ENCODE measurements around the gene ACOT8.
"Not testable (repeated sequence)": the region's sequence is repeated elsewhere in the genome, so short reads cannot be mapped to it uniquely, and the experiment has no call there.

The ACOT8 gene

DNA sequence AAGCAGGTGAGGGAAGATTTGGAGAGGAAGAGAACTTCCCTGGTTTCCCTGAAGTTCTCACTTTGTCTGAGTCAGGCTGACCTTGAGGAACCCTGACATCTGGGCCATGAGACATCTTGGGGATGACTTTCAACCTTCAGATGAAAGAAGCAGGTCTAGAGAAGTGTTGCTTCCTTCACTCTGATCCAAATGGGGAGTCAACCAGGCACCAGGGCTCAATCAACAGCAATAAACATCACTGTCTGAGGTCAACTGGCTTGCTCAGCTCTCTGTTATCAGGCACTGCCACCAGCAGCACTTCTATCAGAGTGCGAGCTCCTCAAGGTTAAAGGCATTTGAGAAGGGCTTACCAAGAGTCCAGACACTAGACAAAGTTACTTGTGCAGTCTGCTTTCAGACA, 6.3 kb downstream of the ACOT8 start:
- DNase-seq = no peak

DNA sequence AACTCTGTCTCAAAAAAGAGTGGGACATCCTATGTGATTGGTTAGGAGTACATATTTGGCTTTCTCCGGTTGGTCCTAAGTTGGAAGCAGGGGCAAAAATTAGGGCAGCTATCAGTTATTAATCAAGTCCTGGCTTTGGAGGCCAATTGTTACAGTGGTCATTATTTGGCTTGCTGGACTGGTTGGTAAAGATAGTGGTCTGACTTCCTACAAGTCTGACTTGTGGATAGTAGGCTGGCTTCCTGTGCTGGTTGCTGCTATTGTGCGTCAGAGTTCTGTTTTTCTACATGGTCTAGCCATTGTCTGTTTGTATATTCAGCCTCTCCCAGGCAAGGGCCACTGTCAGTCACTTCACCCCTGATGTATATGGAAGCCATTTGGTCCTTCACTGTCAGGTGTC, 7.0 kb downstream of the ACOT8 start:
- no peak for DNase-seq

DNA sequence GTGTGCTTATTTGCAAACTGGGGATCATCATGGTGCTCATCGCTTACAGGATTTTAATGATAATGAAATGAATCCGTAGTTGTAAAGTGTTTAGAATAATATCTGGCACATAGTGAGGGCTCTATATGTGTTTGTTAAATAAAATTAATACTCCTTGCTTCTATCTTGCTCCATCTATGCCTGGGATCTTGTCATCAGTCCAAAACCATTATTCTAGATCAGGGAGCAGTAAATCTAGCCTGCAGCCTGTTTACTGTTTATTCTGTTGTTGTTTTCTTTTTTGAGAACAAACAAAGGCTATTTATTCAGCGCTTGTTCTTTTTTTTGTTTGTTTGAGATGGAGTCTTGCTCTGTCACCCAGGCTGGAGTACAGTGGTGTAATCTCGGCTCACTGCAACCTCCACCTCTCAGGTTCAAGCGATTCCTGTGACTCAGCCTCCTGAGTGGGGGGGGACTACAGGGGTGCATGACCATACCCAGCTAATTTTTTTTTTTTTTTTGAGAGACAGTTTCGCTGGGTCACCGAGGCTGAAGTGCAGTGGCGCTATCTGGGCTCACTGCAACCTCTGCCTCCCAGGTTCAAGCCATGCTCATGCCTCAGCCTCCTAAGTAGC, 8.1 kb downstream of the ACOT8 start:
- DNase-seq = no peak

DNA sequence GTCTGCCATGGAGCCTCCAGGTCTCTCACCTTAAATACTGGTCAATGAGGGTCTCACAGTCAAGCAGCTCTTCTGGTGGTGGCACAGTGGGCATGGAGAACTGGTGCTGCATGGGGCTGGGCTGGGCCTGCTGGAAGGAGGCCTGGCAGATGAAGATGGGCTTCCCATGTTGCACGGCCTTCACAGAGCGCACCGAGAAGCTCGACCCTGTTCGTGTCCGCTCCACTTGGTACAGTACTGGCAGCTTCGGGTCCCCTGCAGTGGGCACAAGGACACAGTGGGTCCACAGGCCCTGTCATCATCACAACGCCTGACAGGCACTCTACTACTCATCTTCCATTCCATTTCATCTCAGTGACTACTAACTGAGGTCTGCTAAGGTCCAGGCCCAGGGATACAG, 8.8 kb downstream of the ACOT8 start:
- no peak for DNase-seq

DNA sequence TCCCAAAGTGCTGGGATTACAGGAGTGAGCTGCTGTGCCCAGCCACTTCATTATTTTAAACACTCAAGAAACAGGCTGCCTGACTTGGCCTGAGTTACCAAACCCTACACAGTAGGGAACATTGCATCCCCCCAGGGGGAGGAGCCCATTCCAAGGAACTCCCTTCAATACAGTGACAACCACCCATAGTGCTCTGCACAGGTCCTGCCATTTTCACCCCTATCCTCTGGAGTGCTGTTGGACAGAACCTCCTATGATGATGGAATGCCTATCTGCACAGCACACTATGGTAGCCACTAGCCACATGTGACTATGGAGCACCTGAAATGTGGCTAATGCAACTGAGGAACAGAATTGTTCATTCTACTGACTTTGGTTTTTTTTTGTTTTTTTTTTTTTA, 11.7 kb downstream of the ACOT8 start:
- no peak for DNase-seq

DNA sequence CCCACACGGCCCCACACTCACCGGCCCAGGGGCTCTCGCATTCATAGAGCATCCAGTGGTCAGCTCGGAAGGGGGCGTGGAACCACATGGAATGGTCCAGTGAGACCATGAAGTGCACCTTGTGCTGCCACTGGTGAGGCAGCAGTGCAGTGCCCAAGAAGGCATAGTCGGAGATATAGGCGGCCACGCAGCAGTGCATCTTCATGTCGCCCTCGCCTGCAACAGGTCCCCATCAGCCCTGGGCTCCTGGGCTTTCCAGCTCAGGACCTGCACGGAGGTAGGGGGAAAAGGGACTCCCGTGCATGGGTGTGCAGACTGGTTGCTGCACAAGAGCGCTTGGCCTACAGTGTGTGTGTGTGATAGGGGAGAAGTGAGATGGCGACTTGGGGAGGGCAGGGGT, 13.7 kb downstream of the ACOT8 start:
- no peak for DNase-seq

DNA sequence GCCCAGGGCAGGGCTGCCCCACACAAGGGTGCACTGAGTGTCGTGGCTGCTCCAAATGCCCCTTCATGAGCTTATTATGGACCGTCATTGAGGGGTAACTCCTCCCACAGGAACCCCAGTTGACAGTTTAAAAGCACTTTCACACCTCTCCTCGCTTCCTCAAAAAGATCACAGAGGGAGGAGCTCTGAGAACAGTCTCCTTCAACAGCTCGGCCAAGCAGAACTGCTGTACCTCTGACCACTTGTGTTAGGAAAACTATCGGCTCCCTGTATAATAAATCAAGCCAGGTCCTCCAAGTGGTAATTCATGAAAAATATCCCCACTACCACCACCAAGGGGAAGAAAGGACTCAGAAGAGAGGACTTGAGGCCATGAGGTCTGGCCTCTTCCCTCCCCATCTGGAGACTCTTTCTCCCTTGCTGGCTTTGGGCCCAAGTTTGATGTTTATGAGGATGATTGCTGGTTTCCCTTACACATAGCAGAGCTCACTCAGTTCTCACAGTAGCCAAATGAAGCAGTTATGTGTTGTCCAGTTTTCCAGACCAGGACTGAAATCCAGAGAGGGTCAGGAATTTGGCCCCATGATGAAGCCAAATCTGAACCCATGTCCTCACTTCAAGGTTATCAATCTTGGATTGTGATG, 14.9 kb downstream of the ACOT8 start:
- DNase-seq = no peak

DNA sequence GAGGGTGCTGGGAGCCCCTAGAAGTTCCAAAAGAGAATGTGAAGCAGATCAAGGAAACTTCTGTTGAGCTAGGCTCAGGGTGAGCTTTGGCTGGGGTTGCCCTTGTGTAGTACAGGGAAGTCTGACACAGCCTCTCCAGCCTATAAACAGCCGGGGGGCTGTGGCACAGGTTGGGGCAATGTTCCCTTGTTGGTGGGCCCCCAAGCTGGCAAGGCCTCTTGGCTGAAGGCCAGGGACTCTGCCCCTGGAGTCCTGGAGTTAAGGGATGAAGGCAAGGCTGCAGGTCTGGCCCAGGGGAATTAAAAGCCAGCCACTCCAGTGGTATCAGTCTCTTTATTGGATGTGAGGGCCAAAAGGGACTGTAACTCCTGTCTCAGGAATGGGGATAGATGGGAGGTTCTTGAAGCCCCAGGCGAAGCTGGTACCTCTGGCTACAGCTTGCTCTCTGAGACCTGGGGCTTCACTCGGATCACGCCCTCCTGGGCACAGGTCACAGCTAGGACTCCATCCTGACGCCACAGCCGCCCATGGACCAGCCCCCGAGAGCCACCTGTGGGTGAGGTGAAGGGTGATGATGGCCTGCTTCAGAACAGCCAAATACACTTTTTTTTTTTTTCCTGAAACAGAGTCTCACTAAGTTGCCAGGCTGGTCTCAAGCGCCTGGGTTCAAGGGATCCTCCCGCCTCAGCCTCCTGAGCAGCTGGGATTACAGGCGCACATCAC, 15.6 kb downstream of the ACOT8 start:
- DNase-seq = no peak

DNA sequence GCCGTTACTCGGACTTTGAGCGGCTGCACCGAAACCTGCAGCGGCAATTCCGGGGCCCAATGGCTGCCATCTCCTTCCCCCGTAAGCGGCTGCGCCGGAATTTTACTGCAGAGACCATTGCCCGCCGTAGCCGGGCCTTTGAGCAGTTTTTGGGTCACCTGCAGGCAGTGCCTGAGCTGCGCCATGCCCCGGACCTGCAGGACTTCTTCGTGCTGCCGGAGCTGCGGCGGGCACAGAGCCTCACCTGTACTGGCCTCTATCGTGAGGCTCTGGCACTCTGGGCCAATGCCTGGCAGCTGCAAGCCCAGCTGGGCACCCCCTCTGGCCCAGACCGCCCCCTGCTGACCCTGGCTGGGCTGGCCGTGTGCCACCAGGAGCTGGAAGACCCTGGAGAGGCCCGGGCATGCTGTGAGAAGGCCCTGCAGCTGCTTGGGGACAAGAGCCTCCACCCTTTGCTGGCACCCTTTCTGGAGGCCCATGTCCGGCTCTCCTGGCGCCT, 16.4 kb downstream of the ACOT8 start:
- DNase-seq = no peak

DNA sequence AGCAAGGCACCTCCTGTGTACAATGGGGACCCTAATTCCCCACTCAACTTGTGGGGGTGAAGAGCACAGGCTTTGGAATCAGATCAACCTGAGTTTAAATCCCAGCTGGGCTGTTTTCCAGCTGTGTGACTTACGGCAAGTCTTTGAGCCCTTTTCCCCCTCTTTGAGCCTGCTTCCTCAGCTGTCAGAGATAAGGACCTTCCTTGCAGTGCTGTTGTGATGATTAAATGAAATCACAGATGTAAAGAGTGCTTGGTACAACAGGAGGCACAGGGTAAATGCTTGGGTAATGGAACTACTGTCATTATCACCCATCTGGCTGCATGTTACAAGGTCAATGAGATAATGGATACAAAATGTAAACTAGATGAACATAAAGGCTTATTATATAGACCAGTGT, 20.4 kb downstream of the ACOT8 start:
- no peak for DNase-seq

DNA sequence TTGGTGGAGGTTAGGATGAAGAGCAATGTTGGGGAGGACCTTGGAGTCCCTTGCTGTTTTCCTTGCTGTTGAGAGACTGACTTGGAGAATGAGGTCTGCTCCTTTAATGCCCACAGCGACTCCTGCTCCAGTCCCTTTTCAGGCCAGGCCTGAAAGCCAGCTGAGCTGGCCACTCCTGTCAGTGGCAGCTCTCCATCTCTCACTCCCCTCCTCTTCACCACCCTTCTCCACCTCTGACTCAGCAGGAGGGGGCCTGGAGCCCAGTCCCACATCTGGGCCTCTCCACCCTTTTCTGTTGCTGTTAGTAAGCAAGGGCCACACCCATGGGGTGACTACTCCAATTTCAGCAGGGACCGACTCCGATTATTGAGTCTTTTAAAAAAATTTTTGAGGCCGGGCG, 21.4 kb downstream of the ACOT8 start:
- DNase-seq = no peak

DNA sequence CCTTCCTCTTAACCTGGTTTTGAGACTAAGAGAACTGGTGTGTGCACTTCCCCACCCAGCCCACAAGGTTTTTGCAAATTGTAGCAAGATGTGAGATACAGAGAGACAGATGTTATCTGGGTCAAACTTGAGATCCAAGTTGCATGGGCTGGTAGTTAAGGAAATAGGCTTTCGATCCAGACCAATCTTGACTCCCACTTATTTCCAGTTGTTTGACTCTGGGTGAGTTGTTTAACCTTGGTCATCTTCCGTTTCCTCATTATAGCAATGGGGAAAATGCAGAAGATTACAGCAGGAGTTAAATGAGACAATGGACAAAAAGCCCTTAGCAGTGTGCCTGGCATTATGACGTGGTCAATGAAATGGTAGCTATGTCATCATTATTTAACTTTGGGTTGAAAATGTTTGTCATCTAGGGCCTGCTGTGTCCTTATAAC, 21.8 kb downstream of the ACOT8 start:
- no peak for DNase-seq

DNA sequence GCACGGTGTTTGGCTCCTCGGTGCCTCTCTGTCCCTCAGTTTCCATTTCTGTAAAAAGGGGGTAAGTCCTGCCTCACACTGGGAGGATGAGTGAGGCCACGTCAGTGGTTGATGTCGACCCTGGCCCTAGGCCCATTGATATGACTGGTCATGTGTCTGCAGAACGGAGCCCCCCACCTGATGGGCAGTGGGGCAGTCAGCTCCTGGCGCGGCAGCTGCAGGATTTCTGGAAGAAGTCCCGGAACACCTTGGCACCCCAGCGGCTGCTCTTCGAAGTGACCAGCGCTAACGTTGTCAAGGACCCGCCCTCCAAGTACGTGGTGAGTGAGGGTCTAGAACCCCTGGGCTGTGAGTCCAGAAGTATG, 22.4 kb downstream of the ACOT8 start:
- no peak for DNase-seq

DNA sequence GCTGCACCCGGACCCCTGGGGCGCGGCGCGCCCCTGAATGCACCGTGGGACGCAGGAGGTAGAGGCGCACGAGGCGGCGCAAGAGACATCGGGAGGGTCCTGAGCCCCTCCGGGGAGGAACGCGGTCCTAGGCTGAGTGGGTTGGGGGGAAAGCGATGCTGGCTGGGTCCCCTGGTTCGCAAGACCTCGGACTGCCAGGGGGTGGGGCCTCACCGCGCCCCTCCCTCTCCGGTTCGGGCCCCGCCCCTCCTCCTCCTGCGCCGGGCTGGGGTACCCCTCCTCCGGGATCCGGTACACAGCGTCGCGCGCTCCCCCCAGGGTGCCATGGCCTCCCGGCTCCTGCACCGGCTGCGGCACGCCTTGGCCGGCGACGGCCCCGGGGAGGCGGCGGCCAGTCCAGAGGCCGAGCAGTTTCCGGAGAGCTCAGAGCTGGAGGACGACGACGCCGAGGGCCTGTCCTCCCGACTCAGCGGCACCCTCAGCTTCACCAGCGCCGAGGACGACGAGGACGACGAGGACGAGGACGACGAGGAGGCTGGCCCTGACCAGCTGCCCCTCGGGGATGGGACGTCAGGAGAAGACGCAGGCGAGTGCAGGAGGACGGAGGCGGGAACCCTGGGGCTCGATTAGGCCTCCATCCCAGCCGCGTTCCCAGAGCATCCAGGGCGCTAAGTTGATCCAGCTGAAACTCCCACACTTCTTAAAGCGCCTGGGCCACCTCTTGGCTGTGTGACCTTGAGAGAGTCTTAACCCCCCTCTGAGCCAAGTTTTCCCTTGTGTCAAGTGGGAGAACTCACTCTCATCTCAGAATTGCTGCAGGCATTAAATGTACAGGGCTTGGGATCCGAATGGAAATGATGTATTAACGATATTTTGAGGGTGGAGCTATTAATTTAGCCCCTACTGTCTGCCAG, 23.1 kb downstream of the ACOT8 start:
- peak; percentile 81 for DNase-seq

DNA sequence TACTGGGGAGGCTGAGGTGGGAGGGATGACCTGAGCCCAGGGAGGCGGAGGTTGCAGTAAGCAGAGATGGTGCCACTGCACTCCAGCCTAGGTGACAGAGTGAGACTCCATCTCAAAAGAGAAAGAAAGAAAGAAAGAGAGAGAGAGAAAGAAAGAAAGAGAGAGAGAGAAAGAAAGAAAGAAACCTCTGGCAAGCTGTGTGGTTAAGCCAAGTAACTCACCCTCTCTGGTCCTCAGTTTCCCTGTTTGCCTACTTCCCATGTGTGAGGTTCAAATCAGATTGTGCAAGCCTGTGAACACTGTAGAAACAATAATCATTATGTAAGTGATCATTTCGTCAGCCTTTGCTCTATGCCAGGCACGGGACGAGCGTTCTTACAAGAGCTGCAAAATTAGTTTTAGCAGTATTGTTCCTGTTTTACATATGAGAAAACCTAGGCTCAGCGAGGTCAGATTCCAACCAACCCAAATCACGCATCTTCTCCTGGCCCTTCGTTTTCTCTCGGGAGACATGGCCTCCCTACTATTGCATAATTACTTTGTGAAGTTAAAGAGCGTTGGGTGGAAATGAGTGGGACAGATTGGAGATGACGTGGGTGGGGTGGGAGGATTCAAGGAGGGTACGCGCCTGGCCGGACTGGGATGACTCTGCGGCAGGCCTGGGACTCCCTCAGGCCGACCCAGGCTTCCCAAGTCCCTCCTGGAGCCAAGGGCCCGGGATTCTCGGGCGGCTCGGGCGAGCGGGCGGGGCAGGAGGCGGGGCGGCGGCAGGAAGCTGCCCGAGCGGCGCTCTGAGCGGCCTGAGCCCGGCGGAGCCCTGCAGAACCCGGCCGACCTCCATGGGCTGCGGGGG, 23.9 kb downstream of the ACOT8 start, which contains the start of gene SNX21:
Gene SNX21, plus strand, starts transcription at position 770 of the 853 bp plus-strand sequence. CDS start 121 bp downstream, outside the sequence.
- DNase-seq = peak; percentile 74

DNA sequence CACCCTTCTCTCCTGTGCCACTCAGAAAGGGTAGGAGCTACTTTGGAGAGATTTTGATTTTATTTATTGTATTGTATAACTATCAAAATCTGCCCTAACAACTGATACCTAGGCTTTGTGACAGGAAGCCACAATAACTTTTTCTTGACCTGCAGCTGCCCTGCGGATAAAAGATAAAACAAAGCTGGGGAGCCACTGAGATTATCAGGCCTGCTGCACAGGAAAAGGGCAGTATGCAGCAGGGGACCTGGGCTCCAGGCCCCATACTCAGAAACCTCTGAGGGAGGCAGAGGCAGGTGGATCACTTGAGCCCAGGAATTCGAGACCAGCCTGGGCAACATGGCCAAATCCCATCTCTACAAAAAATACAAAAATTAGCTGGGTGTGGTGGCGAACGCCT, 24.6 kb downstream of the ACOT8 start:
- DNase-seq = no peak

DNA sequence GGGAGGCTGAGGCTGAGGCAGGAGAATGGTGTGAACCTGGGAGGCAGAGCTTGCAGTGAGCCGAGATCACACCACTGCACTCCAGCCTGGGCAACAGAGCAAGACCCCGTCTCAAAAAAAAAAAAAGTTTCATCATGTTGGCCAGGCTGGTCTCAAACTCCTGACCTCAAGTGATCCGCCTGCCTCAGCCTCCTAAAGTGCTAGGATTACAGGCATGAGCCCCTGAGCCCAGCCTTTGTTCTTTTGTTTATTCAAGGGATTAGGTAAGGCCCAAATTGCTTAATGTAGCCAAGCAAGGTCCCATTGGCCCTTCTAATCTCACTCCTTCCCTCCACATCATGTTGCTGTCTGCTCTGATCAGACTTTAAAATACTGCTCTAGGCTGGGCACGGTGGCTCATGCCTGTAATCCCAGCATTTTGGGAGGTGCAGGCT, 27.5 kb downstream of the ACOT8 start:
- DNase-seq = not testable (repeated sequence)

DNA sequence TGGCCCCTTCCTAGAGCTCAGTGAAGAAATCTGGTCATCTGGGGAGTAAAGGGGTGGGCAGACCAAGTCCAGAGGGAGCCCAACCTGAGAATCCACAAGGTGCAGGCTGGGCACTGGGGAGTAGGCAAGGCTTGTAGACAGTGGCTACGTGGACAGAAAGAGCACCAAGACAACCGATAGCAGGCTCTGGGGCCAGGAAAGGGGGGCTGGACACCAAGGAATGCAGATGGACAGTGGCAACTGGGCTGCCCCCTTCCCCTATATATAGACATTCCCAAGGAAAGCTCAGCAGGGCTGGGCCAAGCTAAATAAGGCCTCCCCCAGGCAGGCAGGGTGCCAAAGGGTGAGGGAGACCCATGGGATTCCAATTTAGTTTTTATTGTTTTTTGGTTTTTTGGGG, 28.6 kb downstream of the ACOT8 start:
- DNase-seq = no peak

DNA sequence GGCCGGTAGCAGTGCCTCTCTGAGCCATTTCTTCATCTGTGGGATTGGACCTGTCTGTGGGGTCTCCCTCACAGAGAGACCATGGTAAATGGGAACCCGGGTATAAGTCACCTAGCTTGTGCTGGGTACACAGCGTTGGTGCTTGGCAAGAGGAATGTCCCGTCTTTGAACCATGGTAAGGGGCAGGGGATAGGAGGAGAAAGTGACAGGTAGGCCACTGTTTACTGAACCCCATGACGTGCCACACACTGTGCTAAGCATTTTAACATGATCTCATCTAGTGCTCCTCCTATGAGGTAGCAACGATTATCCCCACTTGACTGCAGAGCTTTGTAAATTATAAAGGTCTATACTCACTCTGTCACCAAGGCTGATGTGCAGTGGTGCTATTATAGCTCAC, 29.5 kb downstream of the ACOT8 start:
- no peak for DNase-seq

DNA sequence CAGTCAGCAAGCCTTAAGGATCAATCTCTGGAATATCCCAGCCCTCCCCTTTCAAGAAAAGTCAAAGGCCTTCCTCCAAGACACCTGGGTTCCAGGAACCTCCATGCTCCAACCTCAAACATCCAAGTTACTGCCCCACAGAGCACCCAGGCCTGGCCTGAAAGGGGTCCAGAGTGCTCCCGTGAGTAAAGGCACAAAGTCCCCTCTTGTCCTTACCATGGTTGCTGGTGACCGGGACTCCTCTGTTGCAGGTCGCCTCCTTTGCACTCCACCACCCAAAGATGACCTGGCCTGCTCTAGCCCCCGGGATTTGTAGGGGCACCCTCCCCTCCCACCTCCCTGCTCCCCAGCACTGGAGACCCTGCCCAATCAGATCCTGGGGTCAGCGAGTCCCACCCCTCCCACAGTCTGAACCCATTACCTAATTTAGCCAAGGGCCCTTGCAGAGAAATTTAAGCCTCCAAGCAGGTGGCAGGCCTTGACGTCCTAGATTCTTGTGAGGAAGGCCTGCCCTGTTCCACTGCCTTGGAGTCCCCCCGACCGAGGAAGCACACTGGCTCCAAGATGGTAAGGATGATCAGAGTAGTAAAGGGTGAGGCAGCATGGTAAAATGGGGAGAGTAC, 30.1 kb downstream of the ACOT8 start, which contains the start of gene TNNC2:
Gene TNNC2, minus strand, starts transcription at position 283 of the 623 bp plus-strand sequence. Its CDS starts 64 bp downstream, at position 219.
- DNase-seq = no peak

DNA sequence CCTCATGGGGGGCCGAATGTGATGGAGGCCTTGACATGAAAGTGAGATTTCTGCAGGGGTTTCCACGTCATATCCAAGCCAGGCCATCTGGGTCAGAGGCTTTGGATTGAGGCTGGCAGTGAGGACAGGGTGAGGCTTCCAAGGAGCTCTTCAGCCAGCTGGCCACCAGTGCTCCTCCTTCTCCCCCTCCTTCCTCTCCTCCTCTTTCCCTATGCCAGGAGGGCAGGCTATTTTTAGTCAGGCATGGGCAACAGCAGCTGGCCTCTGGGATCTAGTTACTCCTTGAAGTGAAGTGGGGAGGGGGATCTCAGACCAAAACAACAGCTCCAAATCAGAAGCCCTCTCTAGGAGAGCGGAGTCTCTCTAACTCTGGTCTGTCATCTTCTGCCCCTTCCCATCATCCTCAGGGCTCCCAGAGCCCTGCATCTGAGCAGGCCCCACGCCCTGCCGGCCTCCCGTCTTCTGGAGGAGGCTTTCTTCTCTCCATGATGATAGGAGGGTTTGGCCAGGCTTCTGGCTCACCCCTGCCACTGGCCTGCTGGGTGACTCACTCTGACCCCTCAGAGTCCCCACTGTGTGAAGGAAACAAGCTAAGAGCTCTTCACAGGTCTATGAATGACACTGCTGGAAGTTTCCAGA, 30.7 kb downstream of the ACOT8 start:
- no peak for DNase-seq

Measured in NCI-H345 (cell line).